IMR-90 (cell line): ENCODE data around the gene PTPRN2. TPM values are rescaled to one million over a fixed set of nuclear protein-coding genes. Genes with fewer than 3 reads are reported as not detected.
A peak's percentile ranks its signal among the peaks of the same experiment; 100 is the strongest.

Experiments
- ATAC-seq: fragments of 200-7000 bp; cut with Tn5 transposase; 2 replicates; pipeline ENCODE4 v1.9.1; 2020; ENCODE audit warnings: low read depth, mild to moderate bottlenecking, moderate library complexity
- BruUV-seq: library from RNA; stranded (reverse); fragments of 400-500 nt; replicated peaks from 2 replicates; lab custom pipeline; 2021; lab: Mats Ljungman, UMichigan
- CTCF ChIA-PET: fragments of 300-600 bp; formaldehyde crosslinking; extraction: SDS; loops from one replicate; lab custom pipeline; 2021; ENCODE audit warnings: antibody characterized with exemption; lab: Yijun Ruan, JAX
- POLR2A ChIA-PET: fragments of 300-600 bp; sonication (Branson Sonifier 250); formaldehyde crosslinking; loops from one replicate; lab custom pipeline; 2022; ENCODE audit warnings: antibody characterized with exemption; ENCODE audit not compliant: unreplicated experiment; lab: Charles Lee
- DNase-seq: peaks from one replicate; pipeline ENCODE4 v3.0.0; 2013
- H2AFZ ChIP-seq: replicated peaks from 2 replicates; pipeline ENCODE3; 2013; ENCODE audit warnings: low read length, mild to moderate bottlenecking; ENCODE audit not compliant: poor library complexity
- H2AK5ac ChIP-seq: 2 replicates; pipeline ENCODE4 v1.6.1; 2013; ENCODE audit warnings: low read depth, low read length, inconsistent platforms
- H2AK9ac ChIP-seq: replicated peaks from 2 replicates; pipeline ENCODE3; 2013; ENCODE audit warnings: mild to moderate bottlenecking, low read depth, low read length, moderate library complexity; ENCODE audit not compliant: poor library complexity
- H2BK120ac ChIP-seq: 2 replicates; pipeline ENCODE4 v1.6.1; 2013; ENCODE audit warnings: low read depth, low read length, inconsistent platforms
- H2BK15ac ChIP-seq: 3 replicates; pipeline ENCODE4 v1.6.1; 2013; ENCODE audit warnings: low read depth, low read length, inconsistent platforms
- H2BK20ac ChIP-seq: 2 replicates; pipeline ENCODE4 v1.6.1; 2013; ENCODE audit warnings: low read depth, mild to moderate bottlenecking, inconsistent platforms, low read length, moderate library complexity
- H2BK5ac ChIP-seq: 2 replicates; pipeline ENCODE4 v1.6.1; 2013; ENCODE audit warnings: mild to moderate bottlenecking, low read depth, low read length, inconsistent platforms; ENCODE audit not compliant: poor library complexity, severe bottlenecking
- H3K14ac ChIP-seq: replicated peaks from 2 replicates; pipeline ENCODE4 v1.6.1; 2013; ENCODE audit warnings: low read depth, low read length, inconsistent platforms
- H3K18ac ChIP-seq: 2 replicates; pipeline ENCODE4 v1.6.1; 2013; ENCODE audit warnings: low read depth, low read length, control low read depth
- H3K23ac ChIP-seq: 2 replicates; pipeline ENCODE4 v1.6.1; 2013; ENCODE audit warnings: low read depth, low read length, inconsistent platforms
- H3K27ac ChIP-seq: 2 replicates; pipeline ENCODE4 v1.5.1; 2013; ENCODE audit warnings: mild to moderate bottlenecking, control low read depth, low read length; ENCODE audit not compliant: insufficient read depth
- H3K27me3 ChIP-seq: 2 replicates; pipeline ENCODE4 v1.6.1; 2013; ENCODE audit warnings: low read length; ENCODE audit not compliant: control insufficient read depth, insufficient read depth
- H3K36me3 ChIP-seq: 2 replicates; pipeline ENCODE4 v1.6.1; 2013; ENCODE audit warnings: low read length, mixed read lengths; ENCODE audit not compliant: control insufficient read depth, insufficient read depth
- H3K4ac ChIP-seq: 2 replicates; pipeline ENCODE4 v1.6.1; 2013; ENCODE audit warnings: low read depth, low read length, inconsistent platforms
- H3K4me1 ChIP-seq: 2 replicates; pipeline ENCODE4 v1.6.1; 2013; ENCODE audit warnings: low read length, mixed read lengths; ENCODE audit not compliant: control insufficient read depth, insufficient read depth
- H3K4me2 ChIP-seq: 2 replicates; pipeline ENCODE4 v1.6.1; 2013; ENCODE audit warnings: low read depth, mild to moderate bottlenecking, control low read depth, low read length, moderate library complexity
- H3K4me3 ChIP-seq: 2 replicates; pipeline ENCODE4 v1.5.1; 2013; ENCODE audit warnings: low read depth, mild to moderate bottlenecking, control low read depth, low read length, moderate library complexity; ENCODE audit not compliant: insufficient read depth
- H3K56ac ChIP-seq: 2 replicates; pipeline ENCODE4 v1.6.1; 2013; ENCODE audit warnings: low read length, inconsistent platforms; ENCODE audit not compliant: insufficient read depth; ENCODE audit errors: extremely low read depth
- H3K79me1 ChIP-seq, 2 experiments: 2 replicates each; pipeline ENCODE4 v1.6.1; 2013; ENCODE audit warnings: low read length in 2 of 2, inconsistent platforms in 1 of 2, low read depth in 1 of 2
- H3K9ac ChIP-seq: 2 replicates; pipeline ENCODE4 v1.6.1; 2013; ENCODE audit warnings: low read depth, low read length, control low read depth
- H3K9me1 ChIP-seq: 2 replicates; pipeline ENCODE4 v1.6.1; 2013; ENCODE audit warnings: low read length, inconsistent platforms; ENCODE audit not compliant: insufficient read depth
- H3K9me3 ChIP-seq: 2 replicates; pipeline ENCODE4 v1.6.1; 2013; ENCODE audit warnings: low read length; ENCODE audit not compliant: control insufficient read depth, insufficient read depth
- H4K20me1 ChIP-seq: 2 replicates; pipeline ENCODE4 v1.6.1; 2013; ENCODE audit warnings: low read length, inconsistent platforms; ENCODE audit not compliant: insufficient read depth
- H4K5ac ChIP-seq: 2 replicates; pipeline ENCODE4 v1.6.1; 2013; ENCODE audit warnings: mild to moderate bottlenecking, low read depth, low read length, control low read depth
- H4K8ac ChIP-seq, 2 experiments: 2 replicates each; pipeline ENCODE4 v1.6.1; 2013; ENCODE audit warnings: low read depth in 2 of 2, low read length in 2 of 2, control low read depth in 1 of 2, inconsistent platforms in 1 of 2
- H4K91ac ChIP-seq: 2 replicates; pipeline ENCODE4 v1.6.1; 2013; ENCODE audit warnings: low read depth, low read length, inconsistent platforms; ENCODE audit not compliant: insufficient read depth
- BHLHE40 ChIP-seq: fragments of 150-350 bp; IDR thresholded peaks from 2 replicates; pipeline ENCODE4 v1.6.1; 2016; ENCODE audit warnings: mild to moderate bottlenecking, low read depth, low read length
- CEBPB ChIP-seq: IDR thresholded peaks from 2 replicates; pipeline ENCODE4 v1.6.1; 2012; ENCODE audit warnings: low read depth, low read length, improper control_type of control experiment
- CHD1 ChIP-seq: IDR thresholded peaks from 2 replicates; pipeline ENCODE4 v1.6.1; 2012; ENCODE audit warnings: low read depth, low read length, improper control_type of control experiment
- FOS ChIP-seq: fragments of 150-350 bp; IDR thresholded peaks from 2 replicates; pipeline ENCODE4 v1.6.1; 2016; ENCODE audit warnings: low read depth, low read length
- MAFK ChIP-seq: IDR thresholded peaks from 2 replicates; pipeline ENCODE4 v1.6.1; 2012; ENCODE audit warnings: low read depth, low read length, improper control_type of control experiment
- MAZ ChIP-seq: IDR thresholded peaks from 2 replicates; pipeline ENCODE4 v1.6.1; 2012; ENCODE audit warnings: low read depth, mild to moderate bottlenecking, low read length, improper control_type of control experiment, moderate library complexity, borderline replicate concordance
- MXI1 ChIP-seq: IDR thresholded peaks from 2 replicates; pipeline ENCODE4 v1.6.1; 2012; ENCODE audit warnings: low read depth, mild to moderate bottlenecking, low read length, moderate library complexity, borderline replicate concordance
- NFE2L2 ChIP-seq: fragments of 150-350 bp; IDR thresholded peaks from 2 replicates; pipeline ENCODE4 v1.6.1; 2016; ENCODE audit warnings: low read depth, mild to moderate bottlenecking, low read length
- POLR2A ChIP-seq: IDR thresholded peaks from 2 replicates; pipeline ENCODE4 v1.6.1; 2012; ENCODE audit warnings: mild to moderate bottlenecking, low read depth, low read length
- RCOR1 ChIP-seq: IDR thresholded peaks from 2 replicates; pipeline ENCODE4 v1.6.1; 2012; ENCODE audit warnings: mild to moderate bottlenecking, low read length, improper control_type of control experiment; ENCODE audit not compliant: insufficient replicate concordance
- RFX5 ChIP-seq: IDR thresholded peaks from 2 replicates; pipeline ENCODE4 v1.8.0; 2012; ENCODE audit warnings: low read depth, mild to moderate bottlenecking, low read length, moderate library complexity
- SMC3 ChIP-seq: fragments of 150-350 bp; IDR thresholded peaks from 2 replicates; pipeline ENCODE4 v1.6.1; 2016; ENCODE audit warnings: low read depth, mild to moderate bottlenecking, antibody characterized with exemption, low read length, moderate library complexity
- WGBS, 2 experiments: methylation state at CpG; one replicate each; pipeline versions ENCODE4 v1.1.5 to v1.1.7; 2013; ENCODE audit warnings: missing lambda C conversion rate in 2 of 2; ENCODE audit not compliant: insufficient read length in 1 of 2; ENCODE audit errors: extremely low coverage in 2 of 2; 5-methylcytosine and 5-hydroxymethylcytosine counted together
- dilution Hi-C: fragments of 300-500 bp; cut with HindIII; formaldehyde crosslinking; loops from one replicate; pipeline ENCODE4 v1.14.3; 2018; ENCODE audit warnings: low sequenced_read_pairs; ENCODE audit not compliant: unreplicated experiment
- in situ Hi-C: fragments of 300-500 bp; cut with MboI; formaldehyde crosslinking; loops from 3 replicates; pipeline ENCODE4 v1.14.3; 2019; ENCODE audit warnings: low sequenced_read_pairs, inconsistent platforms, mixed read lengths
- intact Hi-C: fragments of 100-400 bp; cut with micrococcal nuclease; formaldehyde crosslinking; loops from 2 replicates; pipeline ENCODE4 v1.10.0; 2022
- polyA plus RNA-seq, 3 experiments: library from polyadenylated mRNA; depleted of rRNA; stranded (reverse); fragments of >200 nt; gene quantifications; 2 replicates each; pipeline ENCODE4 v1.2.3, GENCODE V29; 2012; ENCODE audit warnings: low replicate concordance in 1 of 3
- total RNA-seq: library from RNA; depleted of rRNA; stranded (reverse); fragments of >200 nt; gene quantifications from 2 replicates; pipeline ENCODE4 v1.2.3, GENCODE V29; 2012
- TF ChIP-seq, protein P1 (sequence below): fragments of 150-350 bp; IDR thresholded peaks from 2 replicates; pipeline ENCODE4 v1.6.1; 2017; ENCODE audit warnings: mild to moderate bottlenecking, antibody characterized with exemption, low read length, low read depth
- TF ChIP-seq, protein P2 (sequence below): conservative IDR thresholded peaks from 2 replicates; pipeline ENCODE4 v1.5.1; 2012; ENCODE audit warnings: mild to moderate bottlenecking, low read depth, low read length, improper control_type of control experiment
- TF ChIP-seq, protein P3 (sequence below): fragments of 150-350 bp; IDR thresholded peaks from 2 replicates; pipeline ENCODE4 v1.6.1; 2016; ENCODE audit warnings: low read depth, mild to moderate bottlenecking, low read length, moderate library complexity, borderline replicate concordance

Gene PTPRN2
- total and polyA plus RNA-seq, 2 of the 4 experiments (the other 2 are of a cell fraction), result 0.03 TPM; not detected in 1

DNA sequence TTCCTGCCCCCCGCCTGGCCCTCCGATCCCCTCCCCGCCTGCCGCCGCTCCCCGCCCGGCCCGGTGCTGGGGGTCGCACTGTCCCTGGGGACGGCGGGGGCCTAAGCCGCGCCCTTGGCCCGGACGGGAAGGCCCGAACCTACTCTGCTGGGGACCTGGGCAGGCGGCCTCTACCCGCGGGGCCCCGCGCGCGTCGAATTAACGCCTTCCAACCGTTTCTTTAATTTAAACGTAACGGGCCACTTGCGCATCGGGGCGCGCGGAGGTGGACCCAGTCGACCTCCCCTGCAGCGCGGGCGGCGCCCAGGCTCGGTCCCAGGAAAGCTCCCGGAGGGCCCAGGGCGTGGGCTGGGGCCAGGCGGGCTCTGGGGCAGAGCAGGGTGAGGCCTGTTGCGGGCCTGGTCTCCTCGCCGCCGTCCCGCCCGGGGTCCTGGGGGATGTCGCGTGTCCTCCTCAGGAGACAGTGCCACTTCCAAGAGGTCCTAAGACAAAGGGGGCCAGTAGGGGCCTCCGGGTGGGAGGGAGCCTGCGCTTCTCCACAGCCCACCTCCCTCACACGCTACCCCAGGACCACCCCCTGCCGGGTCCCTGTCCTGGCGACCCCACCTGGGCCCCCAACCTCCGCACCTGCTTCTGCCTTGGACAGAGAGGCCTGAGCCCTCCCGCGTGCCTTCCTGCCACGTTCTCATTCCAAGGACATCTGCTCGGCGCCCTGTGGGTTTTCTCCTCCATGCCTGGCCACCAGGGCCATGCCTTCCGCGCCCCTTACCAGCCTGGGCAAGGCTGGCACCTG lies 658 bp upstream of the PTPRN2 start:
- H2AK5ac ChIP-seq, result no peak overlapping the region
- dilution Hi-C loops, result no loop called here
- 11% methylated on average over 9 of the region's 63 CpGs; no CpG with 5 or more reads in 1 of the 2 experiments for WGBS, 2 experiments
- H3K4me2 ChIP-seq, result peak overlapping the region; percentile 41; the same call in 1 of the 2 replicates
- POLR2A ChIA-PET, result no interaction called here
- no peaks in the 10 kb centered on the region for H3K9me3 ChIP-seq
- peak; percentile 15 for ATAC-seq
- peak overlapping the region; percentile 24 for H2AK9ac ChIP-seq
- no peaks in the 10 kb centered on the region for H3K79me1 ChIP-seq
- intact Hi-C loops, result no loop called here
- no peak overlapping the region for H3K23ac ChIP-seq
- H4K5ac ChIP-seq, result no peak overlapping the region
- H3K18ac ChIP-seq, result no peak overlapping the region
- H2BK20ac ChIP-seq, result no peak overlapping the region
- no peak overlapping the region for H4K8ac ChIP-seq
- no peak overlapping the region for H3K56ac ChIP-seq
- BruUV-seq, result no TSS peak
- no peak overlapping the region for H3K4ac ChIP-seq
- H4K91ac ChIP-seq, result no peak overlapping the region
- no peak overlapping the region for H3K27ac ChIP-seq
- no peak overlapping the region for H2BK5ac ChIP-seq
- H2BK120ac ChIP-seq, result no peak overlapping the region
- no peaks in the 10 kb centered on the region for H4K20me1 ChIP-seq
- CTCF ChIA-PET, result no interaction called here
- H3K4me3 ChIP-seq, result peak overlapping the region; percentile 38
- H3K9ac ChIP-seq, result no peak overlapping the region
- no peak overlapping the region for H3K14ac ChIP-seq
- no peaks in the 10 kb centered on the region; the same call in 1 of the 2 replicates for H3K4me1 ChIP-seq
- no peak overlapping the region for H2BK15ac ChIP-seq
- H2AFZ ChIP-seq, result peak overlapping the region; percentile 78
- H3K36me3 ChIP-seq, result no peaks in the 10 kb centered on the region
- no peak for DNase-seq
- H3K27me3 ChIP-seq, result peaks cover 34% of the 10 kb centered on the region
- H3K9me1 ChIP-seq, result no peaks in the 10 kb centered on the region
- in situ Hi-C loops, result no loop called here
- no peak for TF ChIP-seq MXI1
- TF ChIP-seq RFX5, result no peak
- TF ChIP-seq, protein P1, sequence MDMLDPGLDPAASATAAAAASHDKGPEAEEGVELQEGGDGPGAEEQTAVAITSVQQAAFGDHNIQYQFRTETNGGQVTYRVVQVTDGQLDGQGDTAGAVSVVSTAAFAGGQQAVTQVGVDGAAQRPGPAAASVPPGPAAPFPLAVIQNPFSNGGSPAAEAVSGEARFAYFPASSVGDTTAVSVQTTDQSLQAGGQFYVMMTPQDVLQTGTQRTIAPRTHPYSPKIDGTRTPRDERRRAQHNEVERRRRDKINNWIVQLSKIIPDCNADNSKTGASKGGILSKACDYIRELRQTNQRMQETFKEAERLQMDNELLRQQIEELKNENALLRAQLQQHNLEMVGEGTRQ, result no peak
- no peak for TF ChIP-seq FOS
- TF ChIP-seq CEBPB, result no peak
- TF ChIP-seq MAFK, result no peak
- no peak for TF ChIP-seq POLR2A
- TF ChIP-seq NFE2L2, result no peak
- no peak for TF ChIP-seq SMC3
- TF ChIP-seq MAZ, result no peak
- no peak for TF ChIP-seq BHLHE40
- TF ChIP-seq RCOR1, result no peak
- no peak for TF ChIP-seq CHD1
- TF ChIP-seq, protein P2, sequence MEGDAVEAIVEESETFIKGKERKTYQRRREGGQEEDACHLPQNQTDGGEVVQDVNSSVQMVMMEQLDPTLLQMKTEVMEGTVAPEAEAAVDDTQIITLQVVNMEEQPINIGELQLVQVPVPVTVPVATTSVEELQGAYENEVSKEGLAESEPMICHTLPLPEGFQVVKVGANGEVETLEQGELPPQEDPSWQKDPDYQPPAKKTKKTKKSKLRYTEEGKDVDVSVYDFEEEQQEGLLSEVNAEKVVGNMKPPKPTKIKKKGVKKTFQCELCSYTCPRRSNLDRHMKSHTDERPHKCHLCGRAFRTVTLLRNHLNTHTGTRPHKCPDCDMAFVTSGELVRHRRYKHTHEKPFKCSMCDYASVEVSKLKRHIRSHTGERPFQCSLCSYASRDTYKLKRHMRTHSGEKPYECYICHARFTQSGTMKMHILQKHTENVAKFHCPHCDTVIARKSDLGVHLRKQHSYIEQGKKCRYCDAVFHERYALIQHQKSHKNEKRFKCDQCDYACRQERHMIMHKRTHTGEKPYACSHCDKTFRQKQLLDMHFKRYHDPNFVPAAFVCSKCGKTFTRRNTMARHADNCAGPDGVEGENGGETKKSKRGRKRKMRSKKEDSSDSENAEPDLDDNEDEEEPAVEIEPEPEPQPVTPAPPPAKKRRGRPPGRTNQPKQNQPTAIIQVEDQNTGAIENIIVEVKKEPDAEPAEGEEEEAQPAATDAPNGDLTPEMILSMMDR, result no peak
- TF ChIP-seq, protein P3, sequence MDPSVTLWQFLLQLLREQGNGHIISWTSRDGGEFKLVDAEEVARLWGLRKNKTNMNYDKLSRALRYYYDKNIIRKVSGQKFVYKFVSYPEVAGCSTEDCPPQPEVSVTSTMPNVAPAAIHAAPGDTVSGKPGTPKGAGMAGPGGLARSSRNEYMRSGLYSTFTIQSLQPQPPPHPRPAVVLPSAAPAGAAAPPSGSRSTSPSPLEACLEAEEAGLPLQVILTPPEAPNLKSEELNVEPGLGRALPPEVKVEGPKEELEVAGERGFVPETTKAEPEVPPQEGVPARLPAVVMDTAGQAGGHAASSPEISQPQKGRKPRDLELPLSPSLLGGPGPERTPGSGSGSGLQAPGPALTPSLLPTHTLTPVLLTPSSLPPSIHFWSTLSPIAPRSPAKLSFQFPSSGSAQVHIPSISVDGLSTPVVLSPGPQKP, result no peak
